IMR-90 (cell line): ENCODE measurements around the gene TNK1. TPM values are rescaled to one million over a fixed set of nuclear protein-coding genes. Genes with fewer than 3 reads are reported as not detected.

Source experiments
- ATAC-seq: fragments of 200-7000 bp; cut with Tn5 transposase; 2 replicates; pipeline ENCODE4 v1.9.1; 2020; ENCODE audit warnings: low read depth, mild to moderate bottlenecking, moderate library complexity
- BruUV-seq: library from RNA; stranded (reverse); fragments of 400-500 nt; replicated peaks from 2 replicates; lab custom pipeline; 2021; lab: Mats Ljungman, UMichigan
- CTCF ChIA-PET: fragments of 300-600 bp; formaldehyde crosslinking; extraction: SDS; loops from one replicate; lab custom pipeline; 2021; ENCODE audit warnings: antibody characterized with exemption; lab: Yijun Ruan, JAX
- POLR2A ChIA-PET: fragments of 300-600 bp; sonication (Branson Sonifier 250); formaldehyde crosslinking; loops from one replicate; lab custom pipeline; 2022; ENCODE audit warnings: antibody characterized with exemption; ENCODE audit not compliant: unreplicated experiment; lab: Charles Lee
- DNase-seq: peaks from one replicate; pipeline ENCODE4 v3.0.0; 2013
- H2AFZ ChIP-seq: replicated peaks from 2 replicates; pipeline ENCODE3; 2013; ENCODE audit warnings: low read length, mild to moderate bottlenecking; ENCODE audit not compliant: poor library complexity
- H2AK5ac ChIP-seq: 2 replicates; pipeline ENCODE4 v1.6.1; 2013; ENCODE audit warnings: low read depth, low read length, inconsistent platforms
- H2AK9ac ChIP-seq: replicated peaks from 2 replicates; pipeline ENCODE3; 2013; ENCODE audit warnings: mild to moderate bottlenecking, low read depth, low read length, moderate library complexity; ENCODE audit not compliant: poor library complexity
- H2BK120ac ChIP-seq: 2 replicates; pipeline ENCODE4 v1.6.1; 2013; ENCODE audit warnings: low read depth, low read length, inconsistent platforms
- H2BK15ac ChIP-seq: 3 replicates; pipeline ENCODE4 v1.6.1; 2013; ENCODE audit warnings: low read depth, low read length, inconsistent platforms
- H2BK20ac ChIP-seq: 2 replicates; pipeline ENCODE4 v1.6.1; 2013; ENCODE audit warnings: low read depth, mild to moderate bottlenecking, inconsistent platforms, low read length, moderate library complexity
- H2BK5ac ChIP-seq: 2 replicates; pipeline ENCODE4 v1.6.1; 2013; ENCODE audit warnings: mild to moderate bottlenecking, low read depth, low read length, inconsistent platforms; ENCODE audit not compliant: poor library complexity, severe bottlenecking
- H3K14ac ChIP-seq: replicated peaks from 2 replicates; pipeline ENCODE4 v1.6.1; 2013; ENCODE audit warnings: low read depth, low read length, inconsistent platforms
- H3K18ac ChIP-seq: 2 replicates; pipeline ENCODE4 v1.6.1; 2013; ENCODE audit warnings: low read depth, low read length, control low read depth
- H3K23ac ChIP-seq: 2 replicates; pipeline ENCODE4 v1.6.1; 2013; ENCODE audit warnings: low read depth, low read length, inconsistent platforms
- H3K27ac ChIP-seq: 2 replicates; pipeline ENCODE4 v1.5.1; 2013; ENCODE audit warnings: mild to moderate bottlenecking, control low read depth, low read length; ENCODE audit not compliant: insufficient read depth
- H3K27me3 ChIP-seq: 2 replicates; pipeline ENCODE4 v1.6.1; 2013; ENCODE audit warnings: low read length; ENCODE audit not compliant: control insufficient read depth, insufficient read depth
- H3K36me3 ChIP-seq: 2 replicates; pipeline ENCODE4 v1.6.1; 2013; ENCODE audit warnings: low read length, mixed read lengths; ENCODE audit not compliant: control insufficient read depth, insufficient read depth
- H3K4ac ChIP-seq: 2 replicates; pipeline ENCODE4 v1.6.1; 2013; ENCODE audit warnings: low read depth, low read length, inconsistent platforms
- H3K4me1 ChIP-seq: 2 replicates; pipeline ENCODE4 v1.6.1; 2013; ENCODE audit warnings: low read length, mixed read lengths; ENCODE audit not compliant: control insufficient read depth, insufficient read depth
- H3K4me2 ChIP-seq: 2 replicates; pipeline ENCODE4 v1.6.1; 2013; ENCODE audit warnings: low read depth, mild to moderate bottlenecking, control low read depth, low read length, moderate library complexity
- H3K4me3 ChIP-seq: 2 replicates; pipeline ENCODE4 v1.5.1; 2013; ENCODE audit warnings: low read depth, mild to moderate bottlenecking, control low read depth, low read length, moderate library complexity; ENCODE audit not compliant: insufficient read depth
- H3K56ac ChIP-seq: 2 replicates; pipeline ENCODE4 v1.6.1; 2013; ENCODE audit warnings: low read length, inconsistent platforms; ENCODE audit not compliant: insufficient read depth; ENCODE audit errors: extremely low read depth
- H3K79me1 ChIP-seq, 2 experiments: 2 replicates each; pipeline ENCODE4 v1.6.1; 2013; ENCODE audit warnings: low read length in 2 of 2, inconsistent platforms in 1 of 2, low read depth in 1 of 2
- H3K9ac ChIP-seq: 2 replicates; pipeline ENCODE4 v1.6.1; 2013; ENCODE audit warnings: low read depth, low read length, control low read depth
- H3K9me1 ChIP-seq: 2 replicates; pipeline ENCODE4 v1.6.1; 2013; ENCODE audit warnings: low read length, inconsistent platforms; ENCODE audit not compliant: insufficient read depth
- H3K9me3 ChIP-seq: 2 replicates; pipeline ENCODE4 v1.6.1; 2013; ENCODE audit warnings: low read length; ENCODE audit not compliant: control insufficient read depth, insufficient read depth
- H4K20me1 ChIP-seq: 2 replicates; pipeline ENCODE4 v1.6.1; 2013; ENCODE audit warnings: low read length, inconsistent platforms; ENCODE audit not compliant: insufficient read depth
- H4K5ac ChIP-seq: 2 replicates; pipeline ENCODE4 v1.6.1; 2013; ENCODE audit warnings: mild to moderate bottlenecking, low read depth, low read length, control low read depth
- H4K8ac ChIP-seq, 2 experiments: 2 replicates each; pipeline ENCODE4 v1.6.1; 2013; ENCODE audit warnings: low read depth in 2 of 2, low read length in 2 of 2, control low read depth in 1 of 2, inconsistent platforms in 1 of 2
- H4K91ac ChIP-seq: 2 replicates; pipeline ENCODE4 v1.6.1; 2013; ENCODE audit warnings: low read depth, low read length, inconsistent platforms; ENCODE audit not compliant: insufficient read depth
- BHLHE40 ChIP-seq: fragments of 150-350 bp; IDR thresholded peaks from 2 replicates; pipeline ENCODE4 v1.6.1; 2016; ENCODE audit warnings: mild to moderate bottlenecking, low read depth, low read length
- CEBPB ChIP-seq: IDR thresholded peaks from 2 replicates; pipeline ENCODE4 v1.6.1; 2012; ENCODE audit warnings: low read depth, low read length, improper control_type of control experiment
- FOS ChIP-seq: fragments of 150-350 bp; IDR thresholded peaks from 2 replicates; pipeline ENCODE4 v1.6.1; 2016; ENCODE audit warnings: low read depth, low read length
- MAFK ChIP-seq: IDR thresholded peaks from 2 replicates; pipeline ENCODE4 v1.6.1; 2012; ENCODE audit warnings: low read depth, low read length, improper control_type of control experiment
- MXI1 ChIP-seq: IDR thresholded peaks from 2 replicates; pipeline ENCODE4 v1.6.1; 2012; ENCODE audit warnings: low read depth, mild to moderate bottlenecking, low read length, moderate library complexity, borderline replicate concordance
- NFE2L2 ChIP-seq: fragments of 150-350 bp; IDR thresholded peaks from 2 replicates; pipeline ENCODE4 v1.6.1; 2016; ENCODE audit warnings: low read depth, mild to moderate bottlenecking, low read length
- POLR2A ChIP-seq: IDR thresholded peaks from 2 replicates; pipeline ENCODE4 v1.6.1; 2012; ENCODE audit warnings: mild to moderate bottlenecking, low read depth, low read length
- RCOR1 ChIP-seq: IDR thresholded peaks from 2 replicates; pipeline ENCODE4 v1.6.1; 2012; ENCODE audit warnings: mild to moderate bottlenecking, low read length, improper control_type of control experiment; ENCODE audit not compliant: insufficient replicate concordance
- WGBS, 2 experiments: methylation state at CpG; one replicate each; pipeline versions ENCODE4 v1.1.5 to v1.1.7; 2013; ENCODE audit warnings: missing lambda C conversion rate in 2 of 2; ENCODE audit not compliant: insufficient read length in 1 of 2; ENCODE audit errors: extremely low coverage in 2 of 2; 5-methylcytosine and 5-hydroxymethylcytosine counted together
- dilution Hi-C: fragments of 300-500 bp; cut with HindIII; formaldehyde crosslinking; loops from one replicate; pipeline ENCODE4 v1.14.3; 2018; ENCODE audit warnings: low sequenced_read_pairs; ENCODE audit not compliant: unreplicated experiment
- in situ Hi-C: fragments of 300-500 bp; cut with MboI; formaldehyde crosslinking; loops from 3 replicates; pipeline ENCODE4 v1.14.3; 2019; ENCODE audit warnings: low sequenced_read_pairs, inconsistent platforms, mixed read lengths
- intact Hi-C: fragments of 100-400 bp; cut with micrococcal nuclease; formaldehyde crosslinking; loops from 2 replicates; pipeline ENCODE4 v1.10.0; 2022
- polyA plus RNA-seq, 3 experiments: library from polyadenylated mRNA; depleted of rRNA; stranded (reverse); fragments of >200 nt; gene quantifications; 2 replicates each; pipeline ENCODE4 v1.2.3, GENCODE V29; 2012; ENCODE audit warnings: low replicate concordance in 1 of 3
- total RNA-seq: library from RNA; depleted of rRNA; stranded (reverse); fragments of >200 nt; gene quantifications from 2 replicates; pipeline ENCODE4 v1.2.3, GENCODE V29; 2012
- TF ChIP-seq, protein P1 (sequence below): fragments of 150-350 bp; IDR thresholded peaks from 2 replicates; pipeline ENCODE4 v1.6.1; 2016; ENCODE audit warnings: low read depth, mild to moderate bottlenecking, low read length, moderate library complexity, borderline replicate concordance
- TF ChIP-seq, protein P2 (sequence below): fragments of 150-350 bp; IDR thresholded peaks from 2 replicates; pipeline ENCODE4 v1.6.1; 2017; ENCODE audit warnings: mild to moderate bottlenecking, antibody characterized with exemption, low read length, low read depth
- TF ChIP-seq, protein P3 (sequence below): conservative IDR thresholded peaks from 2 replicates; pipeline ENCODE4 v1.5.1; 2012; ENCODE audit warnings: mild to moderate bottlenecking, low read depth, low read length, improper control_type of control experiment

Gene TNK1
- total and polyA plus RNA-seq, 2 of the 4 experiments (the other 2 are of a cell fraction) = 0.44 to 0.54 TPM

DNA sequence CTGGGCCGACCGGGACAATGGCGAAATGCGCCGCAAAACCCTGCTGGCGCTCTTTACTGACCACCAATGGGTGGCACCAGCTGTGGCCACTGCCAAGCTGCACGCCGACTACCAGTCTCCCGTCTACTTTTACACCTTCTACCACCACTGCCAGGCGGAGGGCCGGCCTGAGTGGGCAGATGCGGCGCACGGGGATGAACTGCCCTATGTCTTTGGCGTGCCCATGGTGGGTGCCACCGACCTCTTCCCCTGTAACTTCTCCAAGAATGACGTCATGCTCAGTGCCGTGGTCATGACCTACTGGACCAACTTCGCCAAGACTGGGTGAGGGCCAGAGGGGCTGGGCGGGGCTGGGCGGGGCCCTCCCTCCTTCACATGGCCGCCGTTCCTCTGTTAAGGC is 34.9 kb downstream of the TNK1 start:
- BruUV-seq = no TSS peak
- no peak overlapping the region for H4K5ac ChIP-seq
- no peak overlapping the region for H4K8ac ChIP-seq
- intact Hi-C loops (no loop called here), dilution Hi-C loops (no loop called here), in situ Hi-C loops (no loop called here)
- H3K27me3 ChIP-seq = no peaks in the 10 kb centered on the region
- peaks cover 29% of the 10 kb centered on the region for H3K36me3 ChIP-seq
- DNase-seq = no peak
- no peak overlapping the region for H3K27ac ChIP-seq
- no peak overlapping the region for H2BK20ac ChIP-seq
- no peak overlapping the region for H2AK5ac ChIP-seq
- H2BK120ac ChIP-seq = no peak overlapping the region
- TF ChIP-seq FOS = no peak
- no peak for TF ChIP-seq BHLHE40
- TF ChIP-seq, protein P1, sequence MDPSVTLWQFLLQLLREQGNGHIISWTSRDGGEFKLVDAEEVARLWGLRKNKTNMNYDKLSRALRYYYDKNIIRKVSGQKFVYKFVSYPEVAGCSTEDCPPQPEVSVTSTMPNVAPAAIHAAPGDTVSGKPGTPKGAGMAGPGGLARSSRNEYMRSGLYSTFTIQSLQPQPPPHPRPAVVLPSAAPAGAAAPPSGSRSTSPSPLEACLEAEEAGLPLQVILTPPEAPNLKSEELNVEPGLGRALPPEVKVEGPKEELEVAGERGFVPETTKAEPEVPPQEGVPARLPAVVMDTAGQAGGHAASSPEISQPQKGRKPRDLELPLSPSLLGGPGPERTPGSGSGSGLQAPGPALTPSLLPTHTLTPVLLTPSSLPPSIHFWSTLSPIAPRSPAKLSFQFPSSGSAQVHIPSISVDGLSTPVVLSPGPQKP = no peak
- TF ChIP-seq, protein P2, sequence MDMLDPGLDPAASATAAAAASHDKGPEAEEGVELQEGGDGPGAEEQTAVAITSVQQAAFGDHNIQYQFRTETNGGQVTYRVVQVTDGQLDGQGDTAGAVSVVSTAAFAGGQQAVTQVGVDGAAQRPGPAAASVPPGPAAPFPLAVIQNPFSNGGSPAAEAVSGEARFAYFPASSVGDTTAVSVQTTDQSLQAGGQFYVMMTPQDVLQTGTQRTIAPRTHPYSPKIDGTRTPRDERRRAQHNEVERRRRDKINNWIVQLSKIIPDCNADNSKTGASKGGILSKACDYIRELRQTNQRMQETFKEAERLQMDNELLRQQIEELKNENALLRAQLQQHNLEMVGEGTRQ = no peak
- no peak for TF ChIP-seq MAFK
- TF ChIP-seq RCOR1 = no peak
- TF ChIP-seq, protein P3, sequence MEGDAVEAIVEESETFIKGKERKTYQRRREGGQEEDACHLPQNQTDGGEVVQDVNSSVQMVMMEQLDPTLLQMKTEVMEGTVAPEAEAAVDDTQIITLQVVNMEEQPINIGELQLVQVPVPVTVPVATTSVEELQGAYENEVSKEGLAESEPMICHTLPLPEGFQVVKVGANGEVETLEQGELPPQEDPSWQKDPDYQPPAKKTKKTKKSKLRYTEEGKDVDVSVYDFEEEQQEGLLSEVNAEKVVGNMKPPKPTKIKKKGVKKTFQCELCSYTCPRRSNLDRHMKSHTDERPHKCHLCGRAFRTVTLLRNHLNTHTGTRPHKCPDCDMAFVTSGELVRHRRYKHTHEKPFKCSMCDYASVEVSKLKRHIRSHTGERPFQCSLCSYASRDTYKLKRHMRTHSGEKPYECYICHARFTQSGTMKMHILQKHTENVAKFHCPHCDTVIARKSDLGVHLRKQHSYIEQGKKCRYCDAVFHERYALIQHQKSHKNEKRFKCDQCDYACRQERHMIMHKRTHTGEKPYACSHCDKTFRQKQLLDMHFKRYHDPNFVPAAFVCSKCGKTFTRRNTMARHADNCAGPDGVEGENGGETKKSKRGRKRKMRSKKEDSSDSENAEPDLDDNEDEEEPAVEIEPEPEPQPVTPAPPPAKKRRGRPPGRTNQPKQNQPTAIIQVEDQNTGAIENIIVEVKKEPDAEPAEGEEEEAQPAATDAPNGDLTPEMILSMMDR = no peak
- no peak for TF ChIP-seq CEBPB
- no peak for TF ChIP-seq NFE2L2
- TF ChIP-seq MXI1 = no peak
- no peak for TF ChIP-seq POLR2A
- ChIA-PET POLR2A (no interaction called here), CTCF (no interaction called here)
- WGBS, 2 experiments = 93% methylated on average over 9 of the region's 23 CpGs; no CpG with 5 or more reads in 1 of the 2 experiments
- H2AFZ ChIP-seq = no peak overlapping the region
- no peak overlapping the region for H3K4me2 ChIP-seq
- H3K23ac ChIP-seq = no peak overlapping the region
- no peak overlapping the region for H2BK15ac ChIP-seq
- H3K9ac ChIP-seq = no peak overlapping the region
- H4K91ac ChIP-seq = no peak overlapping the region
- no peaks in the 10 kb centered on the region; a peak in 1 of 4 replicates for H3K79me1 ChIP-seq
- peak overlapping the region; percentile 70 for H2AK9ac ChIP-seq
- no peaks in the 10 kb centered on the region for H3K9me3 ChIP-seq
- no peak overlapping the region for H3K18ac ChIP-seq
- H3K14ac ChIP-seq = no peak overlapping the region
- peaks cover 2% of the 10 kb centered on the region; the same call in 1 of the 2 replicates for H3K9me1 ChIP-seq
- no peak overlapping the region for H3K56ac ChIP-seq
- no peak for ATAC-seq
- no peak overlapping the region for H2BK5ac ChIP-seq
- no peak overlapping the region for H3K4ac ChIP-seq
- H4K20me1 ChIP-seq = peaks cover 7% of the 10 kb centered on the region; the same call in 1 of the 2 replicates
- H3K4me1 ChIP-seq = peaks cover 4% of the 10 kb centered on the region; the same call in 1 of the 2 replicates
- H3K4me3 ChIP-seq = no peak overlapping the region
